ENCODE data around the gene KCTD5.

KCTD5 gene

GRCh38 chr16:2751577-2752034, 69.3 kb downstream of the KCTD5 start:
- H3K4me2 ChIP-seq: peak overlapping the region; percentile 61
- peaks cover 37% of the 10 kb centered on the region for H3K79me2 ChIP-seq (ENCODE audit: insufficient read depth, low read depth)
- no peak; the same call in 1 of the 2 replicates for TF ChIP-seq CTCF (conservative IDR thresholded peaks at IDR 0.05; ENCODE audit: low read depth, low read length)
- peaks cover 29% of the 10 kb centered on the region for H3K4me1 ChIP-seq (ENCODE audit: low read depth, poor library complexity, severe bottlenecking)
- no peaks in the 10 kb centered on the region; the same call in 1 of the 2 replicates for H3K36me3 ChIP-seq (ENCODE audit: insufficient read depth)
- peaks cover 32% of the 10 kb centered on the region for H4K20me1 ChIP-seq (ENCODE audit: insufficient read depth)
- H3K27me3 ChIP-seq (ENCODE audit: insufficient read depth, low read depth): no peaks in the 10 kb centered on the region
- peak overlapping the region; percentile 98 for H3K27ac ChIP-seq
- peak overlapping the region; percentile 97 for H3K9ac ChIP-seq
- H3K4me3 ChIP-seq (IDR thresholded peaks at IDR 0.05; ENCODE audit: insufficient read depth, low read depth, low read length): no peak overlapping the region
- peak overlapping the region; percentile 80 for H2AFZ ChIP-seq (ENCODE audit: low read depth)

GRCh38 chr16:2752035-2752849, 69.9 kb downstream of the KCTD5 start, which contains the start of gene SRRM2:
SRRM2 (plus strand) TSS chr16:2752638; CDS start chr16:2756365, 3,727 bp downstream.
- peaks cover 29% of the 10 kb centered on the region for H3K4me1 ChIP-seq (ENCODE audit: low read depth, poor library complexity, severe bottlenecking)
- peak within 1 kb of the TSS; percentile 87 for H3K4me2 ChIP-seq
- peak within 1 kb of the TSS; percentile 98 for H3K27ac ChIP-seq
- no peak within 1 kb of the TSS for H3K4me3 ChIP-seq (IDR thresholded peaks at IDR 0.05; ENCODE audit: insufficient read depth, low read depth, low read length)
- no peak for TF ChIP-seq CTCF (conservative IDR thresholded peaks at IDR 0.05; ENCODE audit: low read depth, low read length)
- peak within 1 kb of the TSS; percentile 80 for H2AFZ ChIP-seq (ENCODE audit: low read depth)
- peaks cover 4% of the 10 kb centered on the region; the same call in 1 of the 2 replicates for H3K36me3 ChIP-seq (ENCODE audit: insufficient read depth)
- peaks cover 38% of the 10 kb centered on the region for H4K20me1 ChIP-seq (ENCODE audit: insufficient read depth)
- H3K27me3 ChIP-seq (ENCODE audit: insufficient read depth, low read depth): no peaks in the 10 kb centered on the region
- H3K9ac ChIP-seq: peak within 1 kb of the TSS; percentile 97
- peaks cover 44% of the 10 kb centered on the region for H3K79me2 ChIP-seq (ENCODE audit: insufficient read depth, low read depth)

GRCh38 chr16:2752850-2753732, 70.8 kb downstream of the KCTD5 start:
- Histone ChIP-seq H3K36me3 (ENCODE audit: insufficient read depth) (peaks cover 13% of the 10 kb centered on the region; the same call in 1 of the 2 replicates), H3K27me3 (ENCODE audit: insufficient read depth, low read depth) (no peaks in the 10 kb centered on the region), H2AFZ (ENCODE audit: low read depth) (peak overlapping the region; percentile 80), H3K4me2 (peak overlapping the region; percentile 87), H4K20me1 (ENCODE audit: insufficient read depth) (peaks cover 41% of the 10 kb centered on the region), H3K27ac (peak overlapping the region; percentile 98), H3K4me1 (ENCODE audit: low read depth, poor library complexity, severe bottlenecking) (peaks cover 29% of the 10 kb centered on the region), H3K4me3 (IDR thresholded peaks at IDR 0.05; ENCODE audit: insufficient read depth, low read depth, low read length) (no peak overlapping the region), H3K79me2 (ENCODE audit: insufficient read depth, low read depth) (peaks cover 52% of the 10 kb centered on the region), H3K9ac (peak overlapping the region; percentile 97)
- no peak for TF ChIP-seq CTCF (conservative IDR thresholded peaks at IDR 0.05; ENCODE audit: low read depth, low read length)

DNA sequence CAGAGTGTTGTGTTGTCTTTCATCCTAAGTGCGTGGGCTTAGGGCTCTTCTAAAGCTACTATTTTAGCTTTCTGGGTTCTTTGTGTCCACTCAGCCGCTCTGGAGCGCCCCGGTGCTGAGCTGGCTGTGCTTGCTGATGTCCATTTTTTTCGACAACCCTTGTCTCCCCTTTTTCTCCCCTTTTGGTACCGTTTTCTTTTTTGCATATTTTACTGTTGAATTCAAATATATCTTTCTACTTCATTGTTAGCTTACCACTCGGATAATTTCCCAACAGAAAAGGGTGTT, 71.4 kb downstream of the KCTD5 start:
- H3K36me3 ChIP-seq (ENCODE audit: insufficient read depth): peaks cover 19% of the 10 kb centered on the region
- H4K20me1 ChIP-seq (ENCODE audit: insufficient read depth): peaks cover 47% of the 10 kb centered on the region
- peak overlapping the region; percentile 87 for H3K4me2 ChIP-seq
- H3K27ac ChIP-seq: peak overlapping the region; percentile 98
- no peaks in the 10 kb centered on the region for H3K27me3 ChIP-seq (ENCODE audit: insufficient read depth, low read depth)
- H3K79me2 ChIP-seq (ENCODE audit: insufficient read depth, low read depth): peaks cover 58% of the 10 kb centered on the region
- peaks cover 29% of the 10 kb centered on the region for H3K4me1 ChIP-seq (ENCODE audit: low read depth, poor library complexity, severe bottlenecking)
- no peak for TF ChIP-seq CTCF (conservative IDR thresholded peaks at IDR 0.05; ENCODE audit: low read depth, low read length)
- peak overlapping the region; percentile 97 for H3K9ac ChIP-seq
- H3K4me3 ChIP-seq (IDR thresholded peaks at IDR 0.05; ENCODE audit: insufficient read depth, low read depth, low read length): no peak overlapping the region
- H2AFZ ChIP-seq (ENCODE audit: low read depth): no peak overlapping the region
